Activated CD4-positive, CD25-positive, alpha-beta regulatory T cell (primary cell): ENCODE data around the gene TMED8.
"Not testable (repeated sequence)": the region's sequence is repeated elsewhere in the genome, so short reads cannot be mapped to it uniquely, and the experiment has no call there.

Source experiments
- DNase-seq, 4 experiments: peaks; one replicate each; lab custom pipeline; 2025; lab: John Stamatoyannopoulos, UW

Gene TMED8, protein sequence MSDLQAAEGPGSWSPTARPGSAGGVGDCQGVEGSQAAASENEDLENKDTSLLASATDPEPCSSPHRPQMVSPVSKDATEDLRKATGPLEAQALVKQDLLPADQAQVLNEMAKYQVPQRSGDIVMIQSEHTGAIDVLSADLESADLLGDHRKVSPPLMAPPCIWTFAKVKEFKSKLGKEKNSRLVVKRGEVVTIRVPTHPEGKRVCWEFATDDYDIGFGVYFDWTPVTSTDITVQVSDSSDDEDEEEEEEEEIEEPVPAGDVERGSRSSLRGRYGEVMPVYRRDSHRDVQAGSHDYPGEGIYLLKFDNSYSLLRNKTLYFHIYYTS

DNA sequence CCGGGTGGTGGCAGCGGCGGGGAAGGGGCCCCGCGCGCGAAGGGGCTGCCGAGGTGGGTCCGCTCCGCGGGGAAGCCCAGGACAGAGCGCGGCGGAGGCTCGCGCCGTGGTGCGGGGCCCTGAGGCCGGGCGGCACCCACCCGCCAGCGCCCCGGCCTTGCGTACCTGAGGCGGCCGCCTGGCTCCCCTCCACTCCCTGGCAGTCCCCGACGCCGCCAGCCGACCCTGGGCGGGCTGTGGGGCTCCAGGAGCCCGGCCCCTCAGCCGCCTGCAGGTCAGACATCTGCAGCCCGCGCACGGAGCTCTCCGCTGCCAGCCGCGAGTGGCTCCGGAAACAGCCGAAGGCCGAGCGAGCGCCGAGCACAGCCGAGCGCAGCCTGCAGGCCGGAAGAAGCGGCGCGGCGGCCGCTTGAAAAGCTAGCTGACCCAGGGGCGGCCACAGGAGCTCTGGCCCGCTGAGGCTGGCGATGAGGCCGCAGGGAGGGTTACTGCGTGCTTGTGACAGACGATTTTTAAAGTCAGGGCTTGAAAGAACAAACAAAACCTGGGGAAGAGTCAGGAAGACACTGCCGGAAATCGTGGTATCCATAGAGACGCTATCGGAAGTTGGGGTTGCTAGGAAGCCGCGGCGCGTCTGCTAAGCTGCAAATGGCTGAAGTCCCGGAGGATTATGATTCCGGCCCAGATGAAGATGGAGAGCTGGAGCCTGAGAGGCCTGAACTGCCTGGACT lies at the start of gene TMED8, which contains the start of gene SAMD15:
Gene TMED8, minus strand, starts transcription at position 324 of the 731 bp plus-strand sequence. Its CDS starts 41 bp downstream, at position 283.
Gene SAMD15, plus strand, starts transcription at position 609 of the 731 bp plus-strand sequence. Its CDS starts 40 bp downstream, at position 649.
- peak; percentile 62 to 74 (median 69) for DNase-seq

DNA sequence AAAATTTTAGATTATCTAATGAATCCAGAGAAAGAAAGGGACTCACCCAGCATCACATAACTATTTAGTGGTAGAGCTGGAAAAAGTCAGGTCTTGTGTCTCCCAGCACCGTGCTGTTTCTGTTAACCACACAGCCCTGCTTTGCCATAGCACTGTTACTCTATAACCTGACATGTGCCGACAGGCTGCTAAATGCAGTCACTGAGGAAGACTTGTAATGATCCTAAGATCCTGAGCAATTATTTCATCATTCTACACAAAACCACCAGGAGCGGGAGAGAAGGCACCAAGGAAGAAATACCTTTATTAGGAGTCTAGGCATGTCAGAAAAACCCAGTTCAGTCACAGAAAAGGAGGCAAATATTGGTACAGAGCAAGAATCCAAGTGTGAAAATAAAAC lies 49.5 kb upstream of the TMED8 start:
- DNase-seq = no peak

DNA sequence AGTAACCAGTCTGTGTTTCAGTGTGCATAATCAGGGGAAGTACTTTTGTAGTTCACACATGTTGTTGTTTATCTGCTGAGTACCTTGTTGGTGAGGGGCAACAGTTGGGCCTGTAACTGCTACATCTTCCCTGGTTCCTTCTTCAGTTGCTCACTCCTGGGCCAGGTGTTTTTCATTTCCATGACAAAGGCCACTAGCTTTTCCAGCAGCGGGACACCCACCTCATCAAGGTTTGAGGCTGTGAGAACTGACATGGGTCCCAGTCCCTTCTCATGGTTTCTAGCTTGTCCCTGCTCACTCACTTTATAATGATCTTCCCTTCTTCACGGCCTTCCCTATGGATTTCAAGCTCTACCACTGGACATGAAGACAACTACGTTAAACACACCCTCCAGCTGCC lies 48.0 kb upstream of the TMED8 start:
- no peak for DNase-seq

DNA sequence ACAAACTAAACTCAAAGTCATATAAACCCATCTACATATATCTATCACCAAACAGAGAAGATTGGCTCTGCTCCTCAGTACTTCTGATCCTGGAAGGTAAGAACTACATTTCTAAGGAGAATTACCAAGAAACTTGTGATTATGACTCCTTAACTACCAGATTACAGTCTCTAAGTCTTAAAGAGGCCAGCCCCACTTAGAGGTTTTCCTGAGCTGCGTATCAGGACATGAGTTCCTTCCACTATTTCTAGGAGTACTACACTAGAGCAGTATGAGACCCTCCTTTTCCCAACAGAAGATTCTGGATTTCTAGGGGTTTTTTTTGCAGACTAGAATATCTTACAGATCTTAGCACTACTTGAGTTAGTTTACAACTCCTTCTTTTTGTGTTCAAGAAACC lies 46.5 kb upstream of the TMED8 start, which contains the start of gene NOXRED1:
Gene NOXRED1, minus strand, starts transcription at position 101 of the 400 bp plus-strand sequence. CDS start 634 bp downstream, outside the sequence.
- DNase-seq = no peak

DNA sequence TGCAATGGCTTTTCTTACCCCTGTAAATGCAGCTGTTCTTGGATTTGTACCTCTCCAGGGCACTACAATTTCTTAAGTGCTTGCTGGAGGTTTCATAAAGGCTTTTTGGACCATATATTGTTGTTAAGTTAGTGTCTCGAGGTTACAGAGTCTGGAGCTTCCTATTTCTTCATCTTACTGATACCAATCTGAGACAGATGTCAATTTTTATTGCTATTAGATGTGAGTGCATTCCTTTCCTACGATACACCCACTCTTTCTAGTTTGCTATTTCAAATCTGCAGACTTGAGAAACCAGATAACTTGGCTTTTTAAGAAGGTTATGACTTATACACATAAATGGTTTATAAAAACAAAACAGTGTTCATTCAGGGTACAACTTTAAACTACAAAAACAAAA lies 44.3 kb upstream of the TMED8 start:
- no peak for DNase-seq

DNA sequence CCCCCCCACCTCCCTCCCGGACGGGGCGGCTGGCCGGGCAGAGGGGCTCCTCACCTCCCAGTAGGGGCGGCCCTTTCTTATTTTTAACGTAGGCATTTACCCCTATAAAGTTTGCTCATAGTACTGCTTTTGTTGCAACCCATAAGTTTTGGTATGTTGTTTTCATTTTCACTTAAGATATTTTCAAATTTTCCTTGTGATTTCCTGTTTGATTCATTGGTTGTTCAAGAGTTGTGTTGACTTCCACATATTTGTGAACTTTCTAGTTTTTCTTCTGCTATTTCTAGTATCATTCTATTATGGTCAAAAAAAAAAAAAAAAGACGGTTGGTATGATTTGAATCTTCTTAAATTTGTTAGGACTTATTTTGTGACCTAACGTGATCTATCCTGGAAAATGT lies 39.9 kb upstream of the TMED8 start:
- no peak for DNase-seq

DNA sequence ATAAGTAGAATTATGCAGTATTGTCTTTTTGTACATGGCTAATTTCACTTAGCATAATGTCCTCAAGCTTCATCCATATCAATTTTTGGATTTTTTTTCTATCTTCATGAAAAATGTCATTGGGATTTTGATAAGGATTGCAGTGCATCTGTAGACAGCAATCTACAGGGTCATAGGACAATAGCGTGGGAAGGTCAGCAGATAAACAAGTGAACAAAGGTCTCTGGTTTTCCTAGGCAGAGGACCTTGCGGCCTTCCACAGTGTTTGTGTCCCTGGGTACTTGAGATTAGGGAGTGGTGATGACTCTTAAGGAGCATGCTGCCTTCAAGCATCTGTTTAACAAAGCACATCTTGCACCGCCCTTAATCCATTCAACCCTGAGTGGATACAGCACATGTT lies 39.2 kb upstream of the TMED8 start:
- DNase-seq = not testable (repeated sequence)

DNA sequence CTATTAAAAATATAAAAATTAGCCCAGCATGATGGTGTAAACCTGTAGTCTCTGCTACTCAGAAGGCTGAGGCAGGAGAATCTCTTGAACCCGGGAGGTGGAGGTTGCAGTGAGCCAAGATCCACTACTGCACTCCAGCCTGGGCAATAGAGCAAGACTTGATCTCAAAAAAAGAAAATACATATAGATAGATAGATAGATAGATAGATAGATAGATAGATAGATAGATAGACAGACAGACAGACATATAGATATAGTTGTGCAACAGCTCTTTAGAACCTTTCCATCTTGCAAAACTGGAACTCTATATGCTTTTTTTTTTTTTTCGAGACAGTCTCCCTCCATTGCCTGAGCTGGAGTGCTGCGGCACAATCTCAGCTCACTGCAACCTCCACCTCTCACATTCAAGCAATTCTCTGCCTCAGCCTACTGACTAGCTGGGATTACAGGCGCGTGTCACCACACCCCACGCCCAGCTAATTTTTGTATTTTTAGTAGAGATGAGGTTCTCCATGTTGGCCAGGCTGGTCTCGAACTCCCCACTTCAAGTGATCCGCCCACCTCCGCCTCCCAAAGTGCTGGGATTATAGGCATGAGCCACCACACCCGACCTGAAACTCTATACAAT lies 38.6 kb upstream of the TMED8 start:
- DNase-seq = not testable (repeated sequence)

DNA sequence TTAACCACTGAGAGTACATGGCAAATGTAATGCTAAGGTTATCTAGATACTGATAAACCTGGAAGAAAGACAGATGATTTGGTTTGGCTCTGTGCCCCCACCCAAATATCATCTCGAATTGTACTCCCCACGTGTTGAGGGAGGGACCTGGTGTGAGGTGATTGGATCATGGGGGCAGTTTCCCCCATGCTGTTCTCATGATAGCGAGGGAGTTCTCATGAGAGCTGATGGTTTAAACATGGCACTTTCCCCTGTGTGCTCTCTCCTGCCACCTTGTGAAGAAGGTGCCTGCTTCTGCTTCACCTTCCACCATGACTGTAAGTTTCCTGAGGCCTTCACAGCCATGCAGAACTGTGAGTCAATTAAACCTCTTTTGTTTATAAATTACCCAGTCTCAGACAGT lies 32.2 kb upstream of the TMED8 start:
- no peak for DNase-seq

DNA sequence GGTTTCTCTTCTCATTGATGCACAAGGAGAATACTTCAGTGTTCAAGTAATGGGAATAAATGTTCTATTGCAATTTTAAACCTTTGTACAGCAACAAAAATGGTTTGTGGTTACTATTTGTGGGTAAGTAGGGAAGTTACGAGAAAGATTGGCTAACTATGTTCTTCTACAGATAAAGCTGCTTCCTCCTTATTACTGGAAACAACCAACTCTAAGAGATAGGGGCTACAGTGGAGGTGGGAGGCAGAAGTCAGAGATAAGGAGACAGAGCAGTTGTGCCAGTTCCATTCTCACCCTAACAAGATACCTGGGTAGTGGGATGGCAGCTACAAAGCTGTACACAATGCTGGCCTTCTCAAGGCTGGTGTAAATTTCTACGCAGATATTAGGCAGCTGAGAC lies 30.3 kb upstream of the TMED8 start:
- DNase-seq = no peak

DNA sequence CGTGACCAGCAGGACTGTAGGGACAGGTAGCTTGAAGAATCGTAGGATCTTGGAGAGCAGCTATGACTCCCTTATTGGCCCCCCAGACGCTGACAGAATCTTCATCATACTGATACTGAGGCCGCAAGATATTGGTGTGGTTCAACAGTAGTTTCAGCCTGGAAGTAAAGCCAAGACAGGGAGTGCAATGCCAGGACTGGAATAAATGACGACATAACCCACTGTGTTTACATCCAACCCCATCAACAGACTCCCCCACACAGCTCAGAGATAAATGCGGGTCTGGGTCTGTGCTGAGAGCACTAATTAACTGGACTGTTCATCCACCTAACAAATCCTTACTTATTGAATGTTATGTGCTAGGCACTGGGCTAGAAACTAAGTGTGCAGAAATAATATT lies 29.8 kb upstream of the TMED8 start:
- DNase-seq = no peak

DNA sequence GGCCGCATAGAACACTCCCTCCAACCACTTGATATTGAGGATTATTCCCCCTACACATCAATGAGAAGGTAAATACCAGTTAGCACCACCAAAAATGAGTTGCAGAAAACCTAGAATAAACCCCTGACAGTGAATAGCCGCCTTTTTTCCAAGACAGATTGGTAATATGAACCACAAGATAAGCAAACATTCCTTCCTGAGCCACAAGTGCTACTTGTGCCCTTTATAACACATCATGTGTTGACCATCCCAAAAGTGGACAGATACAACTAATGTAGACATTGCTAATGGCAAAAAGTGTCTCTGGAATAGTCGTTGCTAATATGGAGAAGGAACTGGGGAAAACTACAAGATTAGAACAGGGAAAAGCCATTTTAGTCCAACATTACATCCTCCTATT lies 29.2 kb upstream of the TMED8 start:
- DNase-seq = no peak

DNA sequence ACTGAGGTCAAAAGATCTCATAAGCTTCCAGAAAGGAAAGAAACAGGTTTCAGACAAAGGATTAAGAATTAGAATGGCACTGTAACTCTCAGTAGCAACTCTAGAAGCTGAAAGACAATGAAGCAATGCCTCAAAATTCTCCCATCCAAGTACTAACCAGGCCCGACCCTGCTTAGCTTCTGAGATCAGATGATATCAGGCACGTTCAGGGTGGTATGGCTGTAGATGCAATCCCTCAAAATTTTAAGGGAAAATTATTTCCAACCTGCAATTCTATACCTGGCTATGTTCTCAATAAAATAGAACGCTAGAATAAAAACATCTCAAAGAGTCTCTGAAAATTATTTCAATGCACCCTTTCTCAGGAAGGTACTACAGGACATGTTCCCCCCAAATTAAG lies 26.9 kb upstream of the TMED8 start:
- DNase-seq = no peak

DNA sequence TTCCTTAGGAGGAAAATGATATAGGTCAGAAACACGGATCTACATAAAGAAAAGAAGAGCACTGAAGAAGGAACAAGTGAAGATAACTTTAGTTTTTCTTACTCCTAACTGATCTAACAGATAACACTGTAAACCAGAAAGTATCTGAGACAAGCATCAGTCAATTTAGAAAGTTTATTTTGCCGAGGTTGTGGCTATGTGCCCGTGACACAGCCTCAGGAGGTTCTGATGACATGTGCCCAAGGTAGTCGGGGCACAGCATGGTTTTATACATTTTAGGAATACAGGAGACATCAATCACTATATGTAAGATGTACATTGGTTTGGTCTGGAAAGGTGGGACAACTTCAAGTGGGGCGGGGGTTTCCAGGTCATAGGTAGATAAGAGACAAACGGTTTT lies 23.3 kb upstream of the TMED8 start:
- no peak for DNase-seq

DNA sequence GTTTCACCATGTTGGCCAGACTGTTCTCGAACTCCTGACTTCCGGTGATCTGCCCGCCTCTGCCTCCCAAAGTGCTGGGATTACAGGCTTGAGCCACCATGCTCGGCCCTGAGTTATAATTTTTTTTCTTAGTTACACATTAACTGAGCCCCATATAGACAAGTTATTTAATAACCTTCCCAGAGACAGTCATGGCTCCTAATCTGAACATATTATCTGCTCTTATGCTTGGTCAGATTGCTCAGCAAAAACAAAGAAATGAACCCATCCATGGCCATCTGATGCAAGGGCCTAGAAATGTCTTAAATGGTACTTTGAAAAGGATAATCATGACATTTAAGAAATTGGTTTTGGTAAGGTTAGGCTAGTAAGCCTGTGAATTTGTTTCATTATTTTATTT lies 13.3 kb upstream of the TMED8 start:
- DNase-seq = no peak

DNA sequence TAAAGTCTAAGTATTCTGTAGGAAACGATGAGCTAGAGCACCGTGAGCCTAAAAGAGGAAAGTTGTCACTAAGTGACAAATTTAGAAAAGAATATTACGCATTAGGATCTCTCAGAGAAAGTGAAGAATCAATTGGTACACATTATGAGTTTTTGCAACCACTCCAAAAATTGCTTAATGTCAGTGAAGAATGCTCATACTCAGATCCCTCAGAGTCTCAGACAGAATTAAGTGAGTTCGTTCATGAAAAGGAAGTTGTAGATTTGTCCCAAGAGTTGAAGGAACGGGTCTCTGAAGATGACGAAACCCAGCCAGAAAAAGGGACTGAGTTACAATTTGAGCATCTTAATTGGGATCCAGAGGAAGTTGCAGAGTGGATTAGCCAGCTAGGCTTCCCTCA lies 1.8 kb upstream of the TMED8 start:
- no peak for DNase-seq

DNA sequence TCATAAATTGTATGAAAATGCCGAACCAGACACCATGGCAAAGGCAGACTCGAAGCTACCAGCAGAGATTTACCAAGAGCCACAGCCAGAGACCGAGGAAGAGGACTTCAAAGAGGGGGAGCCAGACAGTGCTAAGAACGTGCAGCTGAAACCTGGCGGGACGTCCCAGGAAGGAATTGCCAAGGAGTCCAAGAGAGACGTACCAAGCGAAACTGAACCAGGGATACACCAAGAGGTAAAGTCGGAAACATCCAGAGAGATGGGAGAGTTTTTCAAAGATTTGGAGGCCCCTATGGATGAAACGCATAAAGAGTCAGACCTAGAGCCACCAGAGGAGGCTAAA lies 579 bp upstream of the TMED8 start:
- DNase-seq = no peak

DNA sequence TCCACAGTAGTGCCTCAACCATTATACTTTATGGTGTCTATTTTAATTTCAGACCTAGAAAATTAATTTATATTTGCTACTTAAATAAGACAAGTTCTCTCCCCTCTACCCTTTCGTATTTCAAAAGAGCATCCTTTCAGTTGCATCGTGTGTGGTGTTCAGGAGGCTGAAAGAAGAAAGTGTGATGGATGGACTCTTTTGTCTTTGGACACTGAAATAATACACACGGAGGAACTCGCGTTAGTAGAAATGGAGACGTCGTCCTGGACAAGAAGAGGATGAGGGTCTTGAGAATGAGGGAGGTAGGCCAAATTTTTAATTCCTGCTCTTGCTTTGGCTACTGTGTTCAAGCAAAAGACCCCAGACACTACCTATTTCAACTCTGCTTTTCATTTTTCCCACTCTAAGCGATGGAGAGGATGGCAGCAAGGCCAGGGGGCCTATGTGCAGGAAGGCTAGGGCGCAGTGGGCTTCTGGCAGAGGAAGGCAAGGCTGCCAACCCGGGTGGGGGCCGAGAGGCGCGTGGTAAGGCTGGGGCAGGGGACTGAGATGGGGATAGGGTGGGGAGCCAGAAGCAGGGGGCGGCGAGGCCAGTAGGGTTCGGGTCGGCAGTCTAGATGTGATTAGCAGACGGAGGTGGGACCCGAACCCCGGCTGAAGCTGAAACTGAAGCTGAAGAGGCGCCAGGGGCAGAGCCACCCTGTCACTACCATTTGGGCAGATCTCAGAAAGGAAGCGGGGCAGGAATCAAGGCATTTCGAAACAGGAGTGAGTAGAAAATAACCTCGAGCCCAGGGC lies 722 bp downstream of the TMED8 start:
- peak; percentile 1 to 27 (median 16) for DNase-seq

DNA sequence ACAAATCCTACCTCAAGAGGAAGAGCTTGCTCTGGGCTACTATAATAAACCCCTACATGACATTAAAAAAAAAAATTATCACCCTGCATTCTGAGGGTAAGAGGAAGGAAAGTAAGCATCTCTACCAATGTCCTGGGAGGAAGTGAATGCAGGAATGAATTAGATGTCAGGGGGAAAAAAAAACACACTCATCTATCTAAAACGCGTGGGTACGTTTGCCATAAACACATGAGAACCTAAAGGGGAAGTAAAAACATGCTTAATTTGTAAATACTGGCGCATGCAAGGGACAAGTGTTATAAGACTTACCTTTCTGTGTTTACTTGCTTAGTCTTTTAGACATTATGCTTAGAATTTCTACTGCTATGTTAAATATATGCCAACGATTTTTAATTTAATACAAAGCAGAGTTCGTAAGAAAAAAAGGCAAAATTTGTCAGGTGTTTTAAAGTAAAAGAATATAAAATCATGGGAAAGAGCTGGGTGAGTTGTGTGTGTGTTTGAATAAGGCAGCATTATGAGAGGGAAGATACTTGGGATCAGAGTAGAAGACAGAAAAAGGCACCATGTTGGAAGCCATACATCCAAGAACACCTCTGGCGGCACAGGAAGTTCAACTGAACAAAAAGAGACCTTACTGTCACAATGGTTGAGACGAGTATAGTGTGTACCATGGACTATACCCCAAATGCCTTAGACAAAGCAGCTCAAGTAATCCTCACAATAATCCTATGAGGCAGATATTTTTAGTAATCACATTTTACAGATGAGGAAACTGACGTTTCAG lies 1.5 kb downstream of the TMED8 start:
- DNase-seq = no peak

DNA sequence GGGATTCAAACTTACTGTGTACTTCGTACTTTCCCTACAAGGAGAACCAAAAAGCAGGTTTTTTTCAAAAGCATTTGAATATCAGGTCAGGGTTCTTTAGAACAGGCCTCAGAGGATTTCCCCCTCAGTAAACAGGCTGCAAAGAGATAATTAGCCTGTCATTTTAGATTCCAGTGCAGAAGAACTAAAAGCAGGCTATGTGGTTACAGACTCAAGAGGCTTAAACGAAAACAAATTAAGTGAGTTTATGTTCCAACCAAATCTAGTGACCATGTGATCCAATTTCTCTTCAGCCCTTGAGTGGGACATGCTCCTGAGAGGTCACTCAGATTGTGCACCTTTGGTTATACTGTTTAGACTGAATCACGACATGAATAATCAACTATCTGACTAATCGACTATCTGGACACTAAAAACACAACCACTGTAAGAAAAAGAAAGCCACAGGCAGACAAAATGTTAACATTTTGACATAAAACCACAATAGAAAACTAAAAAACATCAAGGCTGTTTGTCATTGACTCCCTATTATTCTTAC lies 4.5 kb downstream of the TMED8 start:
- no peak for DNase-seq

DNA sequence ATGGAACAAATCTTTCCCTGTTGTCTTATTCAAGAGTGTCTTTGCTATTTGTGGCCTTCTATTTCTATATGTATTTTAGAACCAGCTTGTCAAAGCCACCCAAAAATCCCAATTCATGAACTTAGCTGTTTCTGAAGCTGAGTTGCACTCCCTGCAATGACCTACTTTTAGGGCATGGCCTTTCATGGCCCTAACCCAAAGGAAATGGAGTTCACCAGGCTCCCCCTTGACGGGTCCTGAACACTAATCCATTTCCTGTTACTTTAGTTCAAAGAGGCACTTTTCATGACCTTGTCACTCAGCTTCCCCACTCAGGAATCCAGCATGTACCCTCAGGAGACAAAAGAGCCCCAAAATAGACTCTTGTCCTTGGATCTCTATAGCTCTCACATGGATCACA lies 7.6 kb downstream of the TMED8 start:
- DNase-seq = no peak
